Sciatic nerve (tissue), 2 donors: ENCODE data around the gene CLHC1. TPM values are rescaled to one million over a fixed set of nuclear protein-coding genes. Genes with fewer than 3 reads are reported as not detected.
"Not testable (repeated sequence)": the region's sequence is repeated elsewhere in the genome, so short reads cannot be mapped to it uniquely, and the experiment has no call there.

Experiments
- ATAC-seq: fragments of 200-7000 bp; cut with Tn5 transposase; one replicate; pipeline ENCODE4 v1.9.1; 2020; ENCODE audit warnings: mild to moderate bottlenecking, moderate library complexity
- DNase-seq: peaks from one replicate; pipeline ENCODE4 v3.0.0-alpha.2; 2020; ENCODE audit warnings: low spot score
- intact Hi-C: fragments of 100-400 bp; cut with DNase I; formaldehyde crosslinking; loops from one replicate; pipeline ENCODE4 v1.14.2; 2022
- total RNA-seq: library from RNA; stranded (reverse); fragmentation: NEBNext Ultra II Directional; extraction: Animal tissue kit (Norgen Biotek cat#: 25700); gene quantifications from one replicate; pipeline ENCODE4 v1.2.1, GENCODE V29; 2021
- donor health status: DM: no; HTN: no; CAD: no.
- donor health status: DM: no; HTN: no; CAD: no.

CLHC1 gene
- total RNA-seq, 1 donor from 2014 or later = 11.9 TPM

GRCh38 chr2:55141572-55142413, 90.3 kb downstream of the CLHC1 start:
- DNase-seq (no peak), ATAC-seq (no peak)
- intact Hi-C loops = no loop called here

GRCh38 chr2:55140316-55141219, 91.5 kb downstream of the CLHC1 start:
- ATAC-seq (no peak), DNase-seq (no peak)
- intact Hi-C loops = no loop called here

- intact Hi-C loops = no loop called here
- DNase-seq (no peak), ATAC-seq (no peak)
Measured at GRCh38 chr2:55139305-55139704, 92.8 kb downstream of the CLHC1 start.

GRCh38 chr2:55138882-55139229, 93.2 kb downstream of the CLHC1 start:
- intact Hi-C loops = no loop called here
- ATAC-seq (no peak), DNase-seq (no peak)

GRCh38 chr2:55138014-55138881, 93.8 kb downstream of the CLHC1 start:
- DNase-seq (no peak), ATAC-seq (no peak)
- intact Hi-C loops = no loop called here

- ATAC-seq (peak; percentile 38), DNase-seq (no peak)
- intact Hi-C loops = no loop called here
Measured at GRCh38 chr2:55137024-55137958, 94.8 kb downstream of the CLHC1 start.

- ATAC-seq = no peak
- intact Hi-C loops = no loop called here
- no peak for DNase-seq
Measured at GRCh38 chr2:55136138-55136541, 96.0 kb downstream of the CLHC1 start.

GRCh38 chr2:55135491-55135890, 96.6 kb downstream of the CLHC1 start:
- DNase-seq = no peak
- ATAC-seq = no peak
- intact Hi-C loops = no loop called here

- no peak for DNase-seq
- ATAC-seq = peak; percentile 5
- intact Hi-C loops = no loop called here
Measured at GRCh38 chr2:55134316-55134706, 97.8 kb downstream of the CLHC1 start.

GRCh38 chr2:55133467-55134315, 98.4 kb downstream of the CLHC1 start:
- intact Hi-C loops = no loop called here
- DNase-seq (no peak), ATAC-seq (peak; percentile 85)

- ATAC-seq = no peak
- no peak for DNase-seq
- intact Hi-C loops = no loop called here
Measured at GRCh38 chr2:55130849-55131248, 101.2 kb downstream of the CLHC1 start.

GRCh38 chr2:55126643-55127042, 105.5 kb downstream of the CLHC1 start:
- ATAC-seq, DNase-seq, intact Hi-C loops: not testable (repeated sequence)

Other genes with a start within 250 kb of the CLHC1 start
- gene RTN4, start 181.8 kb downstream of the CLHC1 start, total RNA-seq = 254 TPM
- gene RPS27A, start 395 bp upstream of the CLHC1 start, total RNA-seq = 762 TPM
- gene MTIF2, start 36.9 kb upstream of the CLHC1 start, total RNA-seq = 18.2 TPM
- gene CCDC88A, start 187.6 kb upstream of the CLHC1 start, total RNA-seq = 59.8 TPM